Body of pancreas (tissue), 4 donors: ENCODE data around the gene ZNF763. TPM values are rescaled to one million over a fixed set of nuclear protein-coding genes. Genes with fewer than 3 reads are reported as not detected.
"Not testable (repeated sequence)": the region's sequence is repeated elsewhere in the genome, so short reads cannot be mapped to it uniquely, and the experiment has no call there.

ENCODE experiments used
- ATAC-seq: fragments of 150-250 bp; one replicate; pipeline ENCODE4 v1.9.1; 2016
- DNase-seq, 4 donors: peaks; one replicate each; pipeline ENCODE4 v3.0.0-alpha.2; 2019
- H3K27ac ChIP-seq, 4 donors: fragments of 200-600 bp; sonication (generic); 1 replicate in 3 of 4; 2 replicates in 1 of 4; pipeline versions ENCODE4 v1.5.1 to v1.6.1; 2016 to 2019; ENCODE audit warnings: mild to moderate bottlenecking in 1 of 4, mixed read lengths in 1 of 4, moderate library complexity in 1 of 4
- H3K27me3 ChIP-seq, 2 donors: fragments of 200-600 bp; sonication (generic); one replicate each; pipeline ENCODE4 v1.6.0; 2016; ENCODE audit warnings: mild to moderate bottlenecking in 1 of 2
- H3K36me3 ChIP-seq, 2 donors: fragments of 200-600 bp; sonication (generic); replicated peaks in 1 of 2; 2 replicates each; pipeline ENCODE4 v1.5.1; 2016; ENCODE audit warnings: low read depth in 2 of 2; ENCODE audit not compliant: insufficient read depth in 1 of 2
- H3K4me1 ChIP-seq: fragments of 200-600 bp; sonication (generic); one replicate; pipeline ENCODE4 v1.6.0; 2016
- H3K4me3 ChIP-seq, 2 donors: fragments of 200-600 bp; sonication (generic); 1 replicate in 1 of 2; 2 replicates in 1 of 2; pipeline ENCODE4 v1.5.1; 2016 to 2019
- H3K9me3 ChIP-seq, 3 donors: fragments of 200-600 bp; sonication (generic); 1 replicate in 2 of 3; 2 replicates in 1 of 3; pipeline ENCODE4 v1.5.1; 2016
- POLR2A ChIP-seq, 3 donors: fragments of 450-650 bp; IDR thresholded peaks; one replicate each; pipeline ENCODE4 v1.6.1; 2016; ENCODE audit warnings: antibody characterized with exemption in 3 of 3, mild to moderate bottlenecking in 2 of 3
- WGBS, 2 donors: methylation state at CpG; one replicate each; pipeline ENCODE4 v1.1.5; 2017; 5-methylcytosine and 5-hydroxymethylcytosine counted together
- intact Hi-C: fragments of 100-400 bp; cut with DNase I; formaldehyde crosslinking; loops from one replicate; pipeline ENCODE4 v1.15.1; 2023
- total RNA-seq, 2 donors: library from RNA; depleted of rRNA; stranded (reverse); fragments of >200 nt; gene quantifications; one replicate each; pipeline ENCODE4 v1.1.0, GENCODE V29; 2016
- TF ChIP-seq, protein P1 (sequence below), 7 experiments: fragments of 450-650 bp in 4 of 7; fragments of 200-600 bp in 3 of 7; sonication (generic) in 3 of 7; IDR thresholded peaks; one replicate each; pipeline ENCODE4 v1.5.1; 2016 to 2019; ENCODE audit warnings: antibody characterized with exemption in 7 of 7

ZNF763 gene
- total RNA-seq, 2 donors from 2014 or later = 0.66 to 2.9 TPM

DNA sequence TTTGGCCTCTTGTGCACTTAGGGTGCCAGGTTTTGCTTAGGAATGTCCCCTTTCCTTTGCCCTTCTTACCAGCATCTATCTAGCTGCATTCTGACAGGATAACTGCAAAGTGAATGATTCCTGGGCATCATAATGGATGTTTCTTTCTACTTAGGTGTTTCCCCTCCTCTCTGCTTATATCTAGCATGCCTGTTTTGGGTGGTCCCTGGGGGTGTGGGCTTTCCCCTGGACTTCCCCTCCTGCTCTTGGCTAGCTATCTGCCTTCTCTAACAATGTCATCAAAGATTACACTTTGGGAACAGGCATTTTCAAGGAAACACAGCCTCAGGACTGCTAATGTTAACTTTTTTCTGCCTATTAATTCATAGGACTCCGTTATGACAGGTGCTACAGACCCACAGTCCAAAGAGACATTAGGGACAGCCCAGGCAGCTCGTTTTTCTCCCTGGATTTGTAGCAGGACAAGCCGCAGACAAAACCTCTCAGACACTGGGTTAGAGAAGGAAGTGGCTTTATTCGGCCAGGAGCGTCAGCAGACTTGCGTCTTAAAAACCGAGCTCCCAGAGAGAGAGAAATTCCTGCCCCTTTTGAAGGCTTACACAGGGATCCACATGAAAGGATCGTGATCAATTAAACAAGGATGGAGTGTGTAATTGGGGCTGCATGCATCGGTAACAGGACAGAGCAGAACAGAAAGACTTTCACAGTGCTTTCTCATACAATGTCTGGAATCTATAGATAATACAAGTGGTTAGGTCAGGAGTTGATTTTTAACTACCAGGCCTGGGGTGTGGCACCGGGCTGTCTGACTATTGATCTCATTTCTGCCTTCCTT, 22.6 kb upstream of the ZNF763 start:
- Histone ChIP-seq H3K9me3 (peaks cover 0 to 79% (median 8%) of the 10 kb centered on the region in 3 donors), H3K4me1 (no peaks in the 10 kb centered on the region), H3K36me3 (peaks cover 12 to 13% of the 10 kb centered on the region in 2 donors), H3K4me3 (no peak overlapping the region), H3K27me3 (no peaks in the 10 kb centered on the region), H3K27ac (no peak overlapping the region)
- WGBS, 2 donors = 96 to 97% methylated on average over 10 of the region's 10 CpGs
- no peak for ATAC-seq
- intact Hi-C loops = no loop called here
- TF ChIP-seq POLR2A (IDR thresholded peaks at IDR 0.05) = no peak
- TF ChIP-seq, protein P1, sequence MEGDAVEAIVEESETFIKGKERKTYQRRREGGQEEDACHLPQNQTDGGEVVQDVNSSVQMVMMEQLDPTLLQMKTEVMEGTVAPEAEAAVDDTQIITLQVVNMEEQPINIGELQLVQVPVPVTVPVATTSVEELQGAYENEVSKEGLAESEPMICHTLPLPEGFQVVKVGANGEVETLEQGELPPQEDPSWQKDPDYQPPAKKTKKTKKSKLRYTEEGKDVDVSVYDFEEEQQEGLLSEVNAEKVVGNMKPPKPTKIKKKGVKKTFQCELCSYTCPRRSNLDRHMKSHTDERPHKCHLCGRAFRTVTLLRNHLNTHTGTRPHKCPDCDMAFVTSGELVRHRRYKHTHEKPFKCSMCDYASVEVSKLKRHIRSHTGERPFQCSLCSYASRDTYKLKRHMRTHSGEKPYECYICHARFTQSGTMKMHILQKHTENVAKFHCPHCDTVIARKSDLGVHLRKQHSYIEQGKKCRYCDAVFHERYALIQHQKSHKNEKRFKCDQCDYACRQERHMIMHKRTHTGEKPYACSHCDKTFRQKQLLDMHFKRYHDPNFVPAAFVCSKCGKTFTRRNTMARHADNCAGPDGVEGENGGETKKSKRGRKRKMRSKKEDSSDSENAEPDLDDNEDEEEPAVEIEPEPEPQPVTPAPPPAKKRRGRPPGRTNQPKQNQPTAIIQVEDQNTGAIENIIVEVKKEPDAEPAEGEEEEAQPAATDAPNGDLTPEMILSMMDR (IDR thresholded peaks at IDR 0.05) = no peak
- DNase-seq = no peak

DNA sequence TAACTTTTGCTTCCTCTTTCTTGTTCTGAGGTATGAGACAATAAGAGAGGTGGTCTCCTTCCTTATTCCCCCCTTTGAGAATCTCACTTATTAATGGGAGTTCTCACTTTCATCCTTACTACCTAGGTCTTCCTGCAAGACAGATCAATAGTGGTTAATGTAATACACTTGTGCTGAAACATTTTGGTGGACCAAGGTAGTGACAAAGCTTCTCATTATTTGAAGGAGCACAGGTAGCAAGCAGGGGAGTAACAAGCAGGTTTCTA, 22.1 kb upstream of the ZNF763 start:
- Histone ChIP-seq H3K36me3 (peaks cover 17 to 18% of the 10 kb centered on the region in 2 donors), H3K27ac (no peak overlapping the region), H3K9me3 (peaks cover 0 to 81% (median 8%) of the 10 kb centered on the region in 3 donors), H3K4me1 (no peaks in the 10 kb centered on the region), H3K4me3 (no peak overlapping the region), H3K27me3 (no peaks in the 10 kb centered on the region)
- no peak for TF ChIP-seq POLR2A (IDR thresholded peaks at IDR 0.05)
- TF ChIP-seq, protein P1 (IDR thresholded peaks at IDR 0.05) = no peak
- DNase-seq (no peak), ATAC-seq (no peak)
- intact Hi-C loops = no loop called here

DNA sequence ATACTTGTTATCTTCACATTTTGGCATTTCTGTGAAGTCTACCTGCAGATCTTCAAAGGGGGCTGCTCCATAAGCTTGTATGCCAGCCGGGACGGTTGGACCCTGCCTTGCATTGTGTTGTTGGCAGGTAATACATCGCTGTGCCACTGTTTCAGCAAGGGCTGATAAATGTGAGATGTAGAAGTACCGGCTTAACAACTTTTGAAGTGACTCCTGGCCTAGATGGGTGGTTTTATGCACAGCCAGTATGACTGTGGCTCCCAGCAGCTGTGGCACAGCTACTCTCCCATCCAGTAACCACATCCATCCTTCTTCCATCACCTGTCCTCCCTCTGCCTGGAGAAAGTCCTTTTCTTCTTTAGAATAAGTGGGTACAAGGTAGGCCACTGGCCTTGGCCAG, 20.2 kb upstream of the ZNF763 start:
- TF ChIP-seq POLR2A (IDR thresholded peaks at IDR 0.05) = no peak
- TF ChIP-seq, protein P1 (IDR thresholded peaks at IDR 0.05) = no peak
- H3K27ac ChIP-seq = no peak overlapping the region
- no peak for ATAC-seq
- no peaks in the 10 kb centered on the region for H3K4me1 ChIP-seq
- peaks cover 35% of the 10 kb centered on the region in 2 donors for H3K36me3 ChIP-seq
- intact Hi-C loops = no loop called here
- no peaks in the 10 kb centered on the region for H3K27me3 ChIP-seq
- H3K9me3 ChIP-seq = peaks cover 4 to 97% (median 14%) of the 10 kb centered on the region in 3 donors
- no peak for DNase-seq
- H3K4me3 ChIP-seq = no peak overlapping the region
- 97 to 98% methylated on average over 4 of the region's 4 CpGs for WGBS, 2 donors

DNA sequence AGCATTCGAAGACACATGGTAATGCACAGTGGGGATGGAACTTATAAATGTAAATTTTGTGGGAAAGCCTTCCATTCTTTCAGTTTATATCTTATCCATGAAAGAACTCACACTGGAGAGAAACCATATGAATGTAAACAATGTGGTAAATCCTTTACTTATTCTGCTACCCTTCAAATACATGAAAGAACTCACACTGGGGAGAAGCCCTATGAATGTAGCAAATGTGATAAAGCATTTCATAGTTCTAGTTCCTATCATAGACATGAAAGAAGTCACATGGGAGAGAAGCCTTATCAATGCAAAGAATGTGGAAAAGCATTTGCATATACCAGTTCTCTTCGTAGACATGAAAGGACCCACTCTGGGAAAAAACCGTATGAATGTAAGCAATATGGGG, 16.2 kb upstream of the ZNF763 start:
- H3K27ac ChIP-seq = no peak overlapping the region
- DNase-seq (no peak), ATAC-seq (no peak)
- no peaks in the 10 kb centered on the region for H3K27me3 ChIP-seq
- H3K4me1 ChIP-seq = no peaks in the 10 kb centered on the region
- 92 to 93% methylated on average over 3 of the region's 3 CpGs for WGBS, 2 donors
- peaks cover 4 to 93% (median 14%) of the 10 kb centered on the region in 3 donors for H3K9me3 ChIP-seq
- intact Hi-C loops = no loop called here
- H3K4me3 ChIP-seq = no peak overlapping the region
- no peak for TF ChIP-seq POLR2A (IDR thresholded peaks at IDR 0.05)
- TF ChIP-seq, protein P1 (IDR thresholded peaks at IDR 0.05) = no peak
- H3K36me3 ChIP-seq = peaks cover 29 to 36% of the 10 kb centered on the region in 2 donors

DNA sequence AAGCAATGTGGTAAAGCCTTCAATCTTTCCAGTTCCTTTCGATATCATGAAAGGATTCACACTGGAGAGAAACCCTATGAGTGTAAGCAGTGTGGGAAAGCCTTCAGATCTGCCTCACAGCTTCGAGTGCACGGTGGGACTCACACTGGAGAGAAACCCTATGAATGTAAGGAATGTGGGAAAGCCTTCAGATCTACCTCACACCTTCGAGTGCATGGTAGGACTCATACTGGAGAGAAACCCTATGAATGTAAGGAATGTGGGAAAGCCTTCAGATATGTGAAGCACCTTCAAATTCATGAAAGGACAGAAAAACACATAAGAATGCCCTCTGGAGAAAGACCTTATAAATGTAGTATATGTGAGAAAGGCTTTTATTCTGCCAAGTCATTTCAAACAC, 15.6 kb upstream of the ZNF763 start:
- Histone ChIP-seq H3K36me3 (peaks cover 29 to 36% of the 10 kb centered on the region in 2 donors), H3K9me3 (peaks cover 4 to 87% (median 14%) of the 10 kb centered on the region in 3 donors), H3K4me1 (no peaks in the 10 kb centered on the region), H3K27ac (no peak overlapping the region), H3K4me3 (no peak overlapping the region), H3K27me3 (no peaks in the 10 kb centered on the region)
- ATAC-seq (no peak), DNase-seq (no peak)
- intact Hi-C loops = no loop called here
- 94% methylated on average over 4 of the region's 4 CpGs for WGBS, 2 donors
- TF ChIP-seq, protein P1 (IDR thresholded peaks at IDR 0.05) = no peak
- TF ChIP-seq POLR2A (IDR thresholded peaks at IDR 0.05) = no peak

DNA sequence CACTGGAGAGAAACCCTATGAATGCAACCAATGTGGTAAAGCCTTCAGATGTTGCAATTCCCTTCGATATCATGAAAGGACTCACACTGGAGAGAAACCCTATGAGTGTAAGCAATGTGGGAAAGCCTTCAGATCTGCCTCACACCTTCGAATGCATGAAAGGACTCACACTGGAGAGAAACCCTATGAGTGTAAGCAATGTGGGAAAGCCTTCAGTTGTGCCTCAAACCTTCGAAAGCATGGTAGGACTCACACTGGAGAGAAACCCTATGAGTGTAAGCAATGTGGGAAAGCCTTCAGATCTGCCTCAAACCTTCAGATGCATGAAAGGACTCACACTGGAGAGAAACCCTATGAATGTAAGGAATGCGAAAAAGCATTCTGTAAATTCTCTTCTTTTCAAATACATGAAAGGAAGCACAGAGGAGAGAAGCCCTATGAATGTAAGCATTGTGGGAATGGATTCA, 15.2 kb upstream of the ZNF763 start:
- H3K27ac ChIP-seq = not testable (repeated sequence)

More for the DNA sequence above, 15.2 kb upstream of the ZNF763 start:
- DNase-seq, intact Hi-C loops, H3K4me1 ChIP-seq, H3K27me3 ChIP-seq, H3K4me3 ChIP-seq, ATAC-seq: not testable (repeated sequence)
- Histone ChIP-seq H3K36me3 (peaks cover 29 to 36% of the 10 kb centered on the region in 2 donors), H3K9me3 (peaks cover 4 to 87% (median 14%) of the 10 kb centered on the region in 3 donors)
- WGBS, 2 donors = 92 to 100% methylated on average over 4 of the region's 4 CpGs
